RWPE1 (cell line): ENCODE measurements around the gene ETNPPL.

ENCODE experiments used
- CTCF ChIA-PET: fragments of 350-600 bp; sonication (Branson Sonifier 250); formaldehyde crosslinking; extraction: SDS; loops from one replicate; lab custom pipeline; 2021; lab: Yijun Ruan, JAX
- POLR2A ChIA-PET: fragments of 400-600 bp; formaldehyde crosslinking; extraction: SDS; loops from one replicate; lab custom pipeline; 2020; ENCODE audit warnings: antibody characterized with exemption; ENCODE audit not compliant: low non-redundant PET; lab: Yijun Ruan, JAX
- DNase-seq: peaks from one replicate; pipeline ENCODE4 v3.0.0; 2012; ENCODE audit warnings: low spot score
- H3K27ac ChIP-seq: fragments of 450-650 bp; 2 replicates; pipeline ENCODE4 v1.5.1; 2017
- TF ChIP-seq, protein P1 (sequence below): fragments of 450-650 bp; conservative IDR thresholded peaks from 2 replicates; pipeline ENCODE4 v1.5.1; 2017; ENCODE audit warnings: low read depth, mild to moderate bottlenecking

The ETNPPL gene

DNA sequence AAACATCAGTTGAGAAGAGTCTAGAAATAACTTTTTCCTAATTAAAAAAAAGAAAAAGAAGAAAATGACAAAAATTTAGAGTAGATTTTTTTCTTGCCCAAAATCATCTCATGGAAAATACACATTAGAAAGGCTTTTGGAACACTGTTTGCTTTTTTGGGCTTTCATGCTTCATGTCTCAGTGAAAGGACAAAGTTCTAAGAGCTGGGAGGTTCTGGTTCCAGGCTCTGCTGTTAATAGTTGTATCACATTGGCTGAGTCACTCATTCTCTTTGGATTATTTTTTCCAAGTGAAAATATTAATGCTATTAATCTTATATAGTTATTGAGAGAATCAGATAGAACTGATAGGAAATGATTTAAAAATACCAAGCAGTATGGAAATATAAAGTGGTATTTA, 32.9 kb upstream of the ETNPPL start:
- no peak for DNase-seq
- TF ChIP-seq, protein P1, sequence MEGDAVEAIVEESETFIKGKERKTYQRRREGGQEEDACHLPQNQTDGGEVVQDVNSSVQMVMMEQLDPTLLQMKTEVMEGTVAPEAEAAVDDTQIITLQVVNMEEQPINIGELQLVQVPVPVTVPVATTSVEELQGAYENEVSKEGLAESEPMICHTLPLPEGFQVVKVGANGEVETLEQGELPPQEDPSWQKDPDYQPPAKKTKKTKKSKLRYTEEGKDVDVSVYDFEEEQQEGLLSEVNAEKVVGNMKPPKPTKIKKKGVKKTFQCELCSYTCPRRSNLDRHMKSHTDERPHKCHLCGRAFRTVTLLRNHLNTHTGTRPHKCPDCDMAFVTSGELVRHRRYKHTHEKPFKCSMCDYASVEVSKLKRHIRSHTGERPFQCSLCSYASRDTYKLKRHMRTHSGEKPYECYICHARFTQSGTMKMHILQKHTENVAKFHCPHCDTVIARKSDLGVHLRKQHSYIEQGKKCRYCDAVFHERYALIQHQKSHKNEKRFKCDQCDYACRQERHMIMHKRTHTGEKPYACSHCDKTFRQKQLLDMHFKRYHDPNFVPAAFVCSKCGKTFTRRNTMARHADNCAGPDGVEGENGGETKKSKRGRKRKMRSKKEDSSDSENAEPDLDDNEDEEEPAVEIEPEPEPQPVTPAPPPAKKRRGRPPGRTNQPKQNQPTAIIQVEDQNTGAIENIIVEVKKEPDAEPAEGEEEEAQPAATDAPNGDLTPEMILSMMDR = no peak
- ChIA-PET CTCF (interaction anchor here (0.7 kb wide), 1 partner anchor 1128 kb away, joined by 5 read pairs; no protein-coding TSS in a partner anchor), POLR2A (no interaction called here)
- no peak overlapping the region for H3K27ac ChIP-seq

GRCh38 chr4:108794136-108794535, 31.3 kb upstream of the ETNPPL start:
- no peak overlapping the region for H3K27ac ChIP-seq
- ChIA-PET POLR2A (no interaction called here), CTCF (no interaction called here)
- TF ChIP-seq, protein P1 = no peak
- no peak for DNase-seq

DNA sequence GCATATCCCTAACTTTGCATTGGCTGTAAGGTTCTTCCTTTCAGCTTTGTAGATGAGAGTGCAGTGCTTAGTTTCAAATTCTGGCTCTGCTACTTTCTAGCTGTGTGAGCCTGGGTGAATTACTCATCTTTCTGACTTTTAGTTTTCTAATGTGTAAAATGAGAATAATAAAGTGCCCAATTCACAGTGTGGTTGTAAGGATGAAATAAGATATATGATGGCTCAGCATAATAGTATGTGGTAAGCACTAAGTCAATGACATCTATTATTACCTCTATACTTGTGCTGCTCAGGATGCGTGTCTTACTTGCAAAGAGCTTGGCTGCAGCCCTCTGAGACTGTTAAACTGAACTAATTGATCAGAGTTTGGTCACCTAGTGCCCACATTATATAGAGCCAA, 30.6 kb upstream of the ETNPPL start:
- TF ChIP-seq, protein P1 = no peak
- ChIA-PET CTCF (no interaction called here), POLR2A (no interaction called here)
- H3K27ac ChIP-seq = no peak overlapping the region
- no peak for DNase-seq

DNA sequence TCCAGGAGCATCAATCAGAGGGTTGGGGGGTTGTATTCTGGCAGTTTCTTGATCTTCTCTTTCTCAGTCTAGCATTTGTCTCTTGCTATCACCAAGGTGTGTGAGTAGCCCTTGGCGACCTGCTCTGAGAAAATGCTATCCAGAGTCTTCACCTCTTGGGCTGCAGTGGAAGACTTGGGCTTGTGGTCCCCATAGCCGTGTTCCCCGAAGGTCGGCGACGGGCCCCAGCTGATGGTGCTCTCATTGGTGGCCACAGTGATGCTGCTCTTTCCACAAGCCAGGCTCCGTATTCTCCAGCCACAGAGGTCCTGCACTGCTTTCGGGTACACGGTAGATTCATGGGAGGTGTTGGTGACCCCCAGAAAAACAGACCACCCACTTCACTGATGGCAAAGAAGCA, 25.9 kb upstream of the ETNPPL start:
- TF ChIP-seq, protein P1 = no peak
- no peak overlapping the region for H3K27ac ChIP-seq
- no peak for DNase-seq
- POLR2A ChIA-PET = no interaction called here
- CTCF ChIA-PET = no interaction called here

DNA sequence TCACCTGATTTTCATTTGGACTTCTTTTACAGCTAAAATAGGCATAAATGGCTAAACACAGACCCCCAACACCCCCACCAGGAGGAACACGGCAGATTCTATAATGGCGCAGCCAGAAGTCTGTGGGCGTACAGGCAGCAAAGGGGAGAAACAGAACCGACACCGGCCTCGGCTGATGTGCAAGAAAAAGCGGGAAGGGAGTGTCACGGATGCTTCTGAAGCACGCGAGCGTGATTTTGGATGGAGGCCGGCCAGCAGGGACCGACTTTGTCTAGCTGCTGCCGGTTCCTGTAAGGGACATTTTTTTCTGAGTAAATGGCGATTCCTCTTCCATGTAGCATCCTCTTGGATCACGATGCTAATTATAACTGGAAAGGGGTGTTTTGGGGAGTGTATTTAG, 24.9 kb upstream of the ETNPPL start:
- TF ChIP-seq, protein P1 = no peak
- ChIA-PET CTCF (no interaction called here), POLR2A (no interaction called here)
- H3K27ac ChIP-seq = no peak overlapping the region
- no peak for DNase-seq

DNA sequence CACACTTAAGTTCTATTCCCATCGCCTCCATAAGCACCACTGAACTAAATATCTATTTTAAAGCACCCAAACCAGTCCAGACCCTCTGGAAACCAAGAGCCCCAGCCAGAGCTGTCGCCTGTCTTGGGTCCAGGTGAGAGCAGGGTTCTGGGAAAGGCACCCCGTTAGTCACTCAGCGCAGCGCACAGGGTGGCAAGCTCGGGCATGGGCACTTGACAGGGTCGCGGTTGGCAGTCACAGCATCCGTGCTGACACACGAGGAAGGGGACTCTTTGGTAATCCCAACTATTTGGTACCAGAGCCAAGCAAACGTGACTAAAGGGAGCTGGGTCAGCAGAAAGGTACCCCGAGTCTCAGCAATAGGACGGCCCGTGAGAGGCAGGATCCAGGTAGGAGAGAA, 24.3 kb upstream of the ETNPPL start:
- DNase-seq = no peak
- ChIA-PET CTCF (no interaction called here), POLR2A (no interaction called here)
- TF ChIP-seq, protein P1 = no peak
- H3K27ac ChIP-seq = no peak overlapping the region

DNA sequence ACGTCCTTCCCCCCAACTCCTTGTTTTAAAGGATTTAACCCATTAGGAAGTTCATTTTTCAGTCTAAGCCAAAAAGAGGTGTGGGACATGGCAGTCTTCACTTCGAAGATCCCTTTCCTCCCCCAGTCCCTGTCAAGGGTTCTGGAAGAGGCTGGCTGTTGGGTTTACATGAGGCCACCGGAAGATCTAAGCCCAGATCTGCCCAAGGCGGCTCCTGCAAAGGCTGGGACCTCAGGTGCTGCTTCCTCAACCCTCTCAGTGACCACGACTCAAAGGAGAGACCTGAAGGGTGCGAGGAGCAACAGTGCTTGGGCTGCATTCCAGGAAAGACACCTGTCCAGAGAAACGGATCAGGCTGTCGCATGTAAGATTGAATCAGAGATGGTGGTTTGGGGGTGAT, 23.5 kb upstream of the ETNPPL start:
- ChIA-PET CTCF (no interaction called here), POLR2A (no interaction called here)
- no peak for DNase-seq
- H3K27ac ChIP-seq = no peak overlapping the region
- TF ChIP-seq, protein P1 = no peak
